GM18507 (cell line): ENCODE results near the gene CCNYL1.
"Not testable (repeated sequence)": the region's sequence is repeated elsewhere in the genome, so short reads cannot be mapped to it uniquely, and the experiment has no call there.

Source experiments
- DNase-seq: peaks from one replicate; pipeline ENCODE4 v3.0.0; 2011; ENCODE audit warnings: low read depth; ENCODE audit not compliant: insufficient read length; ENCODE audit errors: extremely low spot score
- FAIRE-seq: peaks from 2 replicates; lab custom pipeline; 2011; peaks lifted over from hg19 to GRCh38; lab: Jason Lieb, UNC

The CCNYL1 gene

DNA sequence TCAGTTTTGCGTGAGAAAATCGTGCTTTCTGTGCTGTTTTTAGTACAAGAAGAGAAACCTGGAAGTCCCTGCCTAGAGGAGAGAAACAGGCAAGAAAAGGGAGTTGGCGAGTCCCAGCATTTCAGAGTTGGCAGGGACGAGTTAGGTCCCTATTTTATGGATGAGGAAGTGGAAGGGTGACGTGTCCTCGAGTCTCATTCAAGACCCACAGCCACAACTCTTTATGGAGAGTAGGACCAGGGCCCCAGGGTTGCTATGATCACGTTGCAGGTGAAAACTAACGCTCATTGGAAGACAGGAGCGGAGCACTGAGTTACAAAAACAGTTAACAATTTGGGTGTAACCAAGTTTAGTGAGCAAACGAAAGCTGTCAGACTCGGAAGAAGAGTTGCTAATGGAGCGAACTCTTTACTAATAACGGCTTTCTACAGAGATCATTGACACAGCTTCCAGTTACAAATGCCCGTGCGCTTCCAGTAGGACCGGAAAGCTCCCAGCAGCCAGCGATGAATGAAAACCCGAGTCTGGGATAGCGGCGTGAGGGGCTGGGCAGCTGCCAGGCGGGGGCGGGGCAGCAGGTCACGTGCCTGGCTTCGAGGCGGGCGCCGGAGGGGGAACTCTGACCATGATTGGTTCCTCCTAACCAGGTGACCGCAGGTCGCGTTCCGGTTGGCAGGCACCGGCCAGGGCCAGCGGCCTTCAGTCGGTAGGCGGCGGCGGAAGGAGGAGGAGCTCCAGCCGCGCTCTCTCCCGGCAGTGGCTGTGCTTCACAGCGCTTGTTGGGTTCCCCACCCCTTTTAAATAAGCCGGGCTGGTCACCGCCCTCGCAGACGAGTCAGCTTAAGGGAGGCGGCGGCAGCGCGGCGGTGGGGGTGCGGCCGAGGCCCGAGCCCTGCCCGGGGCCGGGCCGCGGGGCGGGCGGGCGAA, at the start of gene CCNYL1:
Gene CCNYL1 (plus strand): TSS at position 827 of the 927 bp plus-strand sequence. CDS start 257 bp downstream, outside the sequence.
- DNase-seq (peak; percentile 100), FAIRE-seq (peak; percentile 98)

DNA sequence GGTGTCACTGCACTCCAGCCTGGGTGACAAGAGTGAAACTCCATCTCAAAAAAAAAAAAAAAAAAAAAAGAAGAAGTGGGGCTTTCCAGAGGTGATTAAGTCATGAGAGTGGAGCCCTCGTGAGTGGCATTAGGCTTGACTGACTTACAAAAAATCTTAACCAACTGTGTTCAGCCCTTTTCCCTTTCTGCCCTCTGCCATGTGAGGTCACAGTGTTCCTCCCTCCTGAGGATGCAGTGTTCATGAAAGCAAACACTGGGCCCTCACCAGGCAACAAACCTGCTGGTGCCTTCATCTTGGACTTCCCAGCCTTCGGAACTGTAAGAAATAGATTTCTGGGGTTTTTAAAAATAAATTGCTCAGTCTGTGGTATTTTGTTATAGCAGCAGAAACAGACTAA, 49.2 kb upstream of the CCNYL1 start:
- DNase-seq = peak; percentile 15

DNA sequence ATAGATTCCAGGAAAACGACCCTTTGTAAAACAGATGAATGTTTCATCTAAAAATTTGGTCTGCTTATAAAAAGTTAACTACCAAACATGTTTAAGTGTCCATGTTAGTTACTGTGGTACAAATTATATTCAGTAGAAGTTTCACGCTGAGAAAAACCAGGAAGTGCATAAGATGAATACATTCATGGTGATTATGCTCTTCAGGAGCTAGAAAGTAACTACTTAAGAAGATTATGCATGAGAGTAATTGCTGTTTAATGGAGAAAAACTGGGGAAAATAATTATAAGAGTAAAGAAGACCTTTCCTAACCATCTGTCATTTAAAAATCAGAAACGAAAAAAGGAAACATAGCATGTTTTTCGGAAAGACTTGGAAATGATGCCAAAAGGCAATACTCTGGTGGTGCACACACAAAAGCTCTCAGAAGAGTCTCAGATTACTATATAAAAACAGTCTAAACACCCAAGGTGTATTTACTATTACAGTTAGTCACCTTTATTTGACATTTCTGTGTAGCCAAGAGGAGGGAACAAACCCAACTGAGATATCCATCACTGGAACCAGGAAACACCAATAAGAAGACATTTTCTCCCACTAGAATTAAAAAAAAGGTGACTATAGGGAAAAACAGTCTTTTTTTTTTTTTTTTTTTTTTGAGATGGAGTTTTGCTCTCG, 47.4 kb upstream of the CCNYL1 start:
- FAIRE-seq = peak; percentile 29
- DNase-seq = no peak

More for the DNA sequence above, 49.2 kb upstream of the CCNYL1 start:
- FAIRE-seq = peak; percentile 77

DNA sequence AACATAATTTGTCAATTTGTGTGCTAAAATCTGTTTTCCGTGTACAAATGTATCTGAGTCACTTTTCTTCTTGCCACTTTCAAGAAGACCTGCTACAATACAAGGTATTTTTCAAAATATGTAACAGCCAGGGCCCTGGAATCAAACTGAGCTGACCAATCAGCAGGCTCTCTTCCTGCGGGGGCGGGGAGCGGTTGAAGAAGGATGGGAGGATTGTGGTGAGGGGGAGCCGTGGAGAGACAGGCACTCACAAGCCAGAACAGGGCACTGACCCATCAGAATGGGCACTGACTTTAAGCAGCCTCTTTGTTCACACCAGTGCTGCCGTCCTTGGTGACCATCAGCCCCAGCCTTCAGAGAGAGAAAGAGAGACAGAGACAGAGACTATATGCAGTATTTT, 40.6 kb upstream of the CCNYL1 start:
- FAIRE-seq (no peak), DNase-seq (no peak)

DNA sequence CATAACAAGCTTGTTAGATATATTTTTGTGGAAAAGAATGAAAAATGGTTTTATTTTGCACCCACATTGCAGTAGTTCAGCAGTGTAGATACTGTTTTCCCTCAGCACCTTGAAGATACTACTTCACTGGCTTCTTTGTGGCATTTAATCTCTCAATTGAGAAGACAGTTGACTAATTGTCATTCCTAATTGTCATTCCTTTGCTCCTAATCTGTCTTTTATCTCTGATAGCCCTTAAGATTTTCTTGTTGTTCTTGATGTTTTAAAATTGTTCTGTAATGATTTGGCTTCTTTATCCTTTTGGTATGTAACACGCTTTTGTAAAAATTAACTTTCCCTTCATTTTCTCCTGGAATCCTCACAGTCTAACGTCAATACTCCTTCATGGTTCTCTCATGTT, 38.0 kb upstream of the CCNYL1 start:
- no peak for DNase-seq
- no peak for FAIRE-seq

DNA sequence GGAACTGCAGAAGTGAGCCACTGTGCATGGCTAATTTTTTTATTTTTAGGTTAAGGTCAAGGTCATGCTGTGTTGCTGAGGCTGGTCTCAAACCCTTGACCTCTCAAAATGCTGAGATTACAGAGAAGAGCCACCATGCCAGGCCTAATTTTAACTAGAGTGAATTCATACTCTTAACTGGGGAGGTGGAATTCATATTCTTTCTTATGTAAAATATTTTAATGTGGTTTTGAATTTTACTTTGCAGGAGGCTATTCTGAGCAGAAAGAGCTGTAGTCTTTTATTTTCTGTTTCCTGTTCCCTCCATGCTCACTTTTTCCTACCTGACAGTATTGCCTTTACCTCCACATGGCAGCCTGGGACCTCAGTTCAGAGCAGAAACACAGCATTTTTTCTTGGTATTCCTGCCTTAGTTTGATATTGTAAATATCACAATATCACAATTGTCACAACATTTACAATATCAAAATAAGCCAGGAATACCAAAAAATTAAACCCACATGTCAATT, 37.1 kb upstream of the CCNYL1 start:
- DNase-seq (no peak), FAIRE-seq (no peak)

DNA sequence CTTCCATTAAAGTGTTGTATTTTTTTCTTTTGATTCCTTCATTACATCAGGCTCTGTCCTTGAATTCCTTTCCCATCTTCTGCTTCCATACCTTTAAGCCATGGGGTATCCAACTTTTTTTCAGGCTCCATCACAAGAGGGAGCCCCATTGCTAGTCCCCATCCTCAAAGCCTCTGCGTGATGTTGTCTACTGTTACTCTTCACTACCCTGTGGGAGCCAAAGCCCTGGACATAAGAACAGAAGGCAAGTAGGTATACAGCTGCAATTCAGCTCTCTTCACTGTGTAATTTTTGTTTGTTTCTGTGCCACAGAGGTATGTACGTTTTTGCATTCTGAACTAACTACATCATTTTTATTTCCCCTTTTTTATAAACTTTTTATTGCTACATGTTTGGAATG, 36.6 kb upstream of the CCNYL1 start:
- no peak for FAIRE-seq
- DNase-seq = no peak

DNA sequence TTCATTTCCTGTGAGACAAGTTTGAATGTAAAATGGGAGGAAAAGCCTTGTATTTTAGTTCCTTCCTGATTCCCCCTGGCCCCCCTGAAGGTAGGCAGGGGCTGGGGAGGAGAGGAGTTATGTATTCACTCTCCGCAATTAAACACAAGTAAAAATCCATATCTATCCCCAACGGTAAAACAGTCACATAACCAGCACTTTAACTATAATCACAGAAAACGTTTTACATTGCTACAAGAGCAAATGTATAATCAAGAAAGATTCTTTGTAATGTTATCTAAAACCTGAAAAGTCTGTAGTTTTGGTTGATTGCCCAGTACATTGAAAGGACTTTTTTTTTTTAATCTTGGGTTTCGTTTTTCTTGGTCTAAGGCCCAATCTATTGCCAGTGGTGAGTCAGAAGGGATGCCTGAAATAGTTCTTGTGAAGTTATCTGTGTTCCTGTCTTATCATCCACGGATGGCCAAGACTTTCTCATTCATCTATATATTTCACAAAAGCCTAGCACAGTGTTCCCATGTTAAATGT, 34.5 kb upstream of the CCNYL1 start:
- peak; percentile 49 for FAIRE-seq
- no peak for DNase-seq

DNA sequence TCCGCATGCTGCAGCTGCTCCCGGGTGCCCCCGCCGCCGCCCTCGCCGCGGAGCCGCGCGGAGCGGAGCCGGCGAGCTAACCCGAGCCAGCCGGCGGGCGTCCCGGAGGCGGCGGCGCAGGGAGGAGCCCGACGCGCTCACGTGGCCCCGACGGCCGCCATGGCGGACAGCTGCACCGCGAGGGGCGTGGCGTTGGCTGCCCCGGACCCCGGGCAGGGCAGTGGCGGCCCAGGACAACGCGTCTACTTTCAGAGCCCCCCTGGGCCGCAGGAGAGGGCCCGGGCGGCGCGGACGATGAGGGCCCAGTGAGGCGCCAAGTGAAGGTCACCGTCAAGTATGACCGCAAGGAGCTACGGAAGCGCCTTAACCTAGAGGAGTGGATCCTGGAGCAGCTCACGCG, 30.0 kb upstream of the CCNYL1 start:
- no peak for FAIRE-seq
- DNase-seq = no peak

DNA sequence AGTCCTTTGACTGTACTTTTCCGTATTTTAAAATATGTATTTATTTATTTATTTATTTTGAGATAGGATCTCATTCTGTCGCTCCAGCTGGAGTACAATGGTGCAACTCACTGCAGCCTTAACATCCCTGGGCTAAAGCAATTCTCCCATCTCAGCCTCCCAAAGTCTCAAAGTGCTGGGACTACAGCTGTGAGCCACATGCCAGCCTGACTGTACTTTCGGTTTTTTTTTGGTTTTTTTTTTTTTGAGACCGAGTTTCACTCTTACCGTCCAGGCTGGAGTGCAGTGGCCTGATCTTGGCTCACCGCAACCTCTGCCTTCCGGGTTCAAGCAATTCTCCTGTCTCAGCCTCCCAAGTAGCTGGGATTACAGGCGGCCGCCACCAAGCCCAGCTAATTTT, 28.9 kb upstream of the CCNYL1 start:
- FAIRE-seq = no peak
- no peak for DNase-seq

DNA sequence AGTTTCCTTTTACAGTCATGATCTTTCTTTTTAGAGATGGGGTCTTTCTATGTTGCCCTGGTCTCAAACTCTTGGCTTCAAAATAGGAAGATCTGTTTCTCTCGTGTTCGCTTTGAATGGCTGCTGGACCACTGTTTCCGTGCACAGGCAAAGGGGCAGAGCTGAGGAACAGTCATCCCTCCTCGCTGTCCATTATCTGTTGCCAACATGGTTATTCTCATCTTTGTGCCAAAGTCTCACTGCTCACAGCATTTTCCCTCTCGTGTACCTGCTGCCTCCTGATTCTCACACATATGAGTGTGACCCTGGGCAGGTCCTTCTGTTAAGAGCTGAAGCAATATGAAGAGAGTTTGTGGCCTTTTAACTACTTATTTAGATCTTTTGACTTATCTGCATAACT, 28.0 kb upstream of the CCNYL1 start:
- FAIRE-seq = no peak
- no peak for DNase-seq

DNA sequence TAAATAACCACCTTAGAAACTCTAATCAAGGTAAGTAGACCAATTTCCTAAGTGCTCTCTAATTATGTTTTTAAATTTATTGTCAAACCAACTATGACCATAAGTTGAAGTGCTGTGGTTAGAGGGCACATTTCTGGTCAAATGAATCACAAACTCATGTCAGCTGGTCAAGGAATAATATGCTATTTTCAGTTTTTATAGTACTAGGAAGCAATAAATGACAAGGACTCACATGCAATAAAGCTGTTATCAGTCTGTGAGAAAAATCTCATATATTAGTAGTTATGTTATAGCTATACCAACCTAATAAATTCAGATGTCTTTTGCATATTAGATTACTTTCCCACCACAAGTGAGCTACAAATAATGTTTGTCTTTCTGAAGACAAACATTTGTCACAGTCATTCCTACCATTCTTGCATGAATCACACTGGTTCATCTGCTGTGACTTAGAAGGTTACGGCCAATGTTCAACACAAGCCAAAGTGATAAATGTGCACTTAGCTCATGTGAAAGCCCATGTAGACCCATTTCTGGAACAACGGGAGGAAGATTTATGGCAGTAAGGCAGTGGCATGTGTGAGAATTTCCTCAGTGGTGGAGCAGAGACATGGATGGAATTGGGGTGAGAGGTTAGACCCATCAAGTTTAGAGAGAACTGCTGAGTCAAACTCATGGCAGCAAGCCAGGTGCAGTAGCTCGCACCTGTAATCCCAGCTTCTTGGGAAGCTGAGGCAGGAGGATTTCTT, 27.4 kb upstream of the CCNYL1 start:
- FAIRE-seq = no peak
- DNase-seq = no peak

DNA sequence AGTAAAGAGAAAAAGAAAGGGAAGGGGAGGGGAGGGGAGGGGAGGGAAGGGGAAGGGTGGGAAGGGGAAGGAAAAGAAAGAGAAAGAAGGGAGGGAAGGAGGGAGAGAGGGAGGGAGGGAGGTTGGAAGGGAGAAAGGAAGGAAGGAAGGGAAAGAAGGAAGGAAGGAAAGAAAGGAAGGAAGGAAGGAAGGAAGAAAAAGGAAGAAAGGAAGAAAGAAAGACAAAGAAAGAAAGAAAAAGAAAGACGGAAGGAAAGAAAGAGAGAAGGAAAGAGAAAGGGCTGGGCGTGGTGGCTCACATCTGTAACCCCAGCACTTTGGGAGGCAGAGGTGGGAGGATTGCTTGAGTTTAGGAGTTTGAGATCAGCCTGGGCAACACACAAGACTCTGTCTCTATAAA, 24.6 kb upstream of the CCNYL1 start:
- DNase-seq (no peak), FAIRE-seq (no peak)

DNA sequence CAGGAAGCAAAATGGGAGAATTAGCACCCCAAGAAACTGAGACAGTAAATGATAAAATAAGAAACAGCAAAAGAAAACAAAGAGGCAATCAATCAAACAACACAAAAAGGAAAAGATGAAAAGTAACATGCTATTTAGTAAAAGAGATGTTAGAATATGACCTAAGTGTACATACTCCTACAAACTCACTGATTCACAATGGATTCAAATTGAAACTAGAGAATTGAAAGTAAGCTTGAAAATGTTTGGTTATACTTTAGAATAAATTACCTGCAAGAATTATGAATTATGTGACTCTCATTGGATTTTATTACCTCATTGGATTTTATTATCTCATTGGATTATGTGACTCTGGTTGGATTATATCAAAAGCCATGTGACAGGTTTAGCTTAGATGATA, 22.8 kb upstream of the CCNYL1 start:
- FAIRE-seq (peak; percentile 41), DNase-seq (no peak)

DNA sequence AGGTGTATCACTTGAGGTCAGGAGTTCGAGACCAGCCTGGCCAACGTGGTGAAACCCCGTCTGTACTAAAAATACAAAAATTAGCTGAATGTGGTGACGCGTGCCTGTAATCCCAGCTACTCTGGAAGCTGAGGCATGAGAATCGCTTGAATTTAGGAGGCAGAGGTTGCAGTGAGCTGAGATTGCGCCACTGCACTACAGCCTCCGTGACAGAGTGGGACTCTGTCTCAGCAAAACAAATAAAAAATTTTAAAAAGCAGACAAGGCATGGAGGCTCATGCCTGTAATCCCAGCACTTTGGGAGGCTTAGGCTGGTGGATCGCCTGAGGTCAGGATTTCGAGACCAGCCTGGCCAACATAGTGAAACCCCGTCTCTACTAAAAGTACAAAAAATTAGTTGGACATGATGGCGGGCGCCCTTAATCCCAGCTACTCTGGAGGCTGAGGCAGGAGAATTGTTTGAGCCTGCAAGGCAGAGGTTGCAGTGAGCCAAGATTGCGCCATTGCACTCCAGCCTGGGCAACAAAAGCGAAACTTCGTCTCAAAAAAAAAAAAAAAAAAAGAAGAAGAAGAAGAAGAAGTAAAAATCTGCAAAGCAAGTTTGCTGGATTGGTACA, 20.5 kb upstream of the CCNYL1 start:
- not testable (repeated sequence) for DNase-seq, FAIRE-seq

DNA sequence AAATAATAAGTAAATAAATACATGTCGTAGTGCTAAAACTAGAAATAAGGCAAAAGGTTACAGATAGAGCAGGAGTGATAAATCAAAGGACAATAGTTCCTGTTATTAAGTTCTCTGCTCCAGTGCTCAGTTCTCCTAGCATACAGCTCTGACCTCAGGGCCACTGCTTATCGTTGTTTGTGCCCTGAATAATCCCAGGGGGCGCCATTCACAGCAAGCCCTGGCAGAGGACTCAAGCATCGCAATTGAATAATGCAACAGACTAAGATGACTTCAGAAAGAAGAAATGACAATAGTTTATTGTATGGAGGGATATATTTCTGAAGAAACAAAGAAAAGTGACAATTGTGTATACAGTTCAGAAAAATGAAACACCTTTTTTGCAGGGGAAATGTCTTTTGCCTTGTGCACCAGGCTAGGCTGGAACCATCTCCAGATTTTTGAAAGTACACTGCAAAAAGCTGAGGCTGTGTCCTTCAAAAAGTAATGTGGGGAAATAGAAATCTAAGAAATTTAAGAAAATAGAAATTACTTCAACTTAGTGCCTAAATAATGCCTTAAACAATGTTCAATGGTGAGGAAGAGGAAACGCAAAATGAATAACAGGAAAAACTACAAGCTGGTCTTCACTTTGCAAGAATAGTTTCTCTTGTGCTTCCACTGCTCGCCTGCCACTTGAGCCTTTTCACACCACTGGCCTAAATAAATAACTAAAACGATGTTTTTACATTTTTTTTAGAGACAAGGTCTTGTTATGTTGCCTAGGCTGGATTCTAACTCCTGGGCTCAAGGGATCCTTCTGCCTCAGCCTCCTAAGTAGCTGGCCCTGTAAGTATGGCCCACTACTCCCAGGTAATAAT, 19.0 kb upstream of the CCNYL1 start:
- FAIRE-seq (peak; percentile 69), DNase-seq (peak; percentile 25)

DNA sequence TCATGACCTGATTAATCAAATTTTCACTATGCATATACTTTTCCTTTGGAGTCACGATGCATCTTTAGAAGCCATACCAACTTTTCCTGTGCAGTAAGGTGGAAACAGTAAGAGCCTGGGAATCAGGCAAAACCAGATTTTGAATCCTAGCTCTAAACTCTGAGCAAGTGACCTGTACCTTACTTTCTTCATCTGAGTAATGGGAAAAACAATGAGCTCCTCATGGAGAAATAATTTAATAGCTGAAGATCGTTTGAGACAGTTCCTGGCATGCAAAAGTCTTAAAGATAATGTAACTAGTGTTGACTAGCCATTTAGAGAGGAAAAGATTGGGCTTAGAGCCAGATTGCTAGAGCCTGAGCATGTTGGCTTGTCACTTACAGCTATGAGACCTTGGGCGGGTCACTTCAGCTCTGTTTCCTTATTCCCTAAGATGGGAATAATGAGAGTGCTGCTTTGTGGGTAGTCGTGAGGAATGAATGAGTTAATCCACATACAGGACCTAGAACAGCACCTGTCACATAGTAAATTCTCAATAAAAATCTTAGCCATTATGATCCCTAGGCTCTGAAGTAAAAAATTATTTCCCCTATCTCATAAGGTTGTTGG, 17.7 kb upstream of the CCNYL1 start:
- FAIRE-seq (no peak), DNase-seq (no peak)

DNA sequence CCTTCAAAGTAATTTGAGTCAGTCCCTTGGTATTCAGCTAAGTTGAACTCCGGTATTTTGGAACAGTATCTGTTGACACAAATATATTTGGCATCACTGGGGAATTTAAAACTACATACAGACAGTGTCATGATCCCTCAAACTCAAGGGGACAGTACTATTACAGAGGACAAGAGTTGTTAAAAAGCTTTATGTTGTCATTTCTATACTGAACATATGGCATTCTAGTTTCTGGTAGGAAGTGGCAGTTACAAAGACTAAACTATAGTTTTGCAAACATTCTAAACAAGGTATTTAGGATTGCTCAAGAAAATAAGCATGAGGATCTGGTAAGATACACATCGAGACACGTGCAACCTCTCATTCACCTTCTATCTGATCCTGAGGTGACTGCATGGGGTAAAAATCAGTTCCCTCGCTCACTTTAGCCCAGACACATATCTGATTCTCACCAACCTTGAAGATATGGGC, 16.6 kb upstream of the CCNYL1 start:
- FAIRE-seq = no peak
- DNase-seq = no peak
